ENCODE results near the gene DNAAF1.

GRCh38 chr16:84105948-84106740, 39.0 kb upstream of the DNAAF1 start:
- TF ChIP-seq EZH2 (IDR thresholded peaks at IDR 0.05; ENCODE audit: insufficient read depth, poor library complexity, severe bottlenecking), result no peak
- TF ChIP-seq EZH2phosphoT487 (IDR thresholded peaks at IDR 0.05; ENCODE audit: insufficient read depth, low read depth), result no peak

Measured in GM23248 (cell line).